GM23338 (cell line): ENCODE measurements around the gene PTPRF. TPM values are rescaled to one million over a fixed set of nuclear protein-coding genes. Genes with fewer than 3 reads are reported as not detected.

Source experiments
- ATAC-seq: fragments of 200-7000 bp; cut with Tn5 transposase; 3 replicates; pipeline ENCODE4 v1.9.1; 2020
- DNase-seq: peaks from one replicate; pipeline ENCODE4 v3.0.0-alpha.2; 2015; ENCODE audit warnings: low spot score
- H2AFZ ChIP-seq: fragments of 200-600 bp; sonication (generic); 2 replicates; pipeline ENCODE4 v1.8.0; 2016; ENCODE audit warnings: antibody characterized with exemption, mild to moderate bottlenecking, moderate library complexity
- H3F3A ChIP-seq: fragments of 200-600 bp; sonication (generic); replicated peaks from 2 replicates; pipeline ENCODE4 v1.8.0; 2017; ENCODE audit warnings: antibody characterized with exemption, mixed run types, low read depth
- H3K27ac ChIP-seq: fragments of 200-600 bp; sonication (generic); 2 replicates; pipeline ENCODE4 v1.6.1; 2016; ENCODE audit warnings: low read depth
- H3K27me3 ChIP-seq: fragments of 200-600 bp; sonication (generic); 2 replicates; pipeline ENCODE4 v1.8.0; 2016; ENCODE audit warnings: mild to moderate bottlenecking, mixed run types, moderate library complexity; ENCODE audit not compliant: insufficient read depth
- H3K36me3 ChIP-seq: fragments of 200-600 bp; sonication (generic); 2 replicates; pipeline ENCODE4 v1.8.0; 2016; ENCODE audit warnings: mild to moderate bottlenecking; ENCODE audit not compliant: insufficient read depth
- H3K4me1 ChIP-seq: fragments of 200-600 bp; sonication (generic); 2 replicates; pipeline ENCODE4 v1.8.0; 2016; ENCODE audit warnings: mild to moderate bottlenecking, moderate library complexity; ENCODE audit not compliant: insufficient read depth
- H3K4me2 ChIP-seq: fragments of 200-600 bp; sonication (generic); 2 replicates; pipeline ENCODE4 v1.7.1; 2017; ENCODE audit warnings: mixed run types
- H3K4me3 ChIP-seq: fragments of 200-600 bp; sonication (generic); 2 replicates; pipeline ENCODE4 v1.6.1; 2016; ENCODE audit warnings: mixed run types
- H3K79me2 ChIP-seq: fragments of 200-600 bp; sonication (generic); replicated peaks from 2 replicates; pipeline ENCODE4 v1.8.0; 2017; ENCODE audit warnings: mild to moderate bottlenecking; ENCODE audit not compliant: insufficient read depth
- H3K9me2 ChIP-seq: fragments of 200-600 bp; sonication (generic); 2 replicates; pipeline ENCODE4 v1.8.0; 2017; ENCODE audit not compliant: insufficient read depth
- H4K20me1 ChIP-seq: fragments of 200-600 bp; sonication (generic); replicated peaks from 2 replicates; pipeline ENCODE4 v1.8.0; 2017; ENCODE audit warnings: mild to moderate bottlenecking; ENCODE audit not compliant: insufficient read depth
- H3K27ac Mint-ChIP-seq: 2 replicates; pipeline ENCODE4 v1.8.0; 2020; ENCODE audit warnings: inconsistent platforms, mild to moderate bottlenecking, moderate library complexity, mixed read lengths
- H3K27me3 Mint-ChIP-seq: 3 replicates; pipeline ENCODE4 v1.8.0; 2022; ENCODE audit warnings: low read depth, mild to moderate bottlenecking, moderate library complexity, mixed read lengths, inconsistent platforms; ENCODE audit not compliant: insufficient read depth, poor library complexity
- H3K36me3 Mint-ChIP-seq: 3 replicates; pipeline ENCODE4 v1.8.0; 2021; ENCODE audit warnings: low read depth, mild to moderate bottlenecking, inconsistent platforms, moderate library complexity, mixed read lengths
- H3K4me1 Mint-ChIP-seq: 3 replicates; pipeline ENCODE4 v1.8.0; 2020; ENCODE audit warnings: mild to moderate bottlenecking, inconsistent platforms, mixed read lengths
- H3K4me3 Mint-ChIP-seq: 3 replicates; pipeline ENCODE4 v1.8.0; 2021; ENCODE audit warnings: moderate library complexity, mild to moderate bottlenecking, inconsistent platforms, mixed read lengths
- H3K9me3 Mint-ChIP-seq: 3 replicates; pipeline ENCODE4 v1.8.0; 2020; ENCODE audit warnings: moderate library complexity, mild to moderate bottlenecking, inconsistent platforms, mixed read lengths
- EZH2 ChIP-seq: fragments of 200-600 bp; sonication (generic); IDR thresholded peaks from one replicate; pipeline ENCODE4 v1.8.0; 2017; ENCODE audit warnings: antibody characterized with exemption, mild to moderate bottlenecking, low read depth; ENCODE audit not compliant: unreplicated experiment
- EZH2phosphoT487 ChIP-seq: fragments of 200-600 bp; sonication (generic); IDR thresholded peaks from one replicate; pipeline ENCODE4 v1.8.1; 2018; ENCODE audit warnings: antibody characterized with exemption; ENCODE audit not compliant: unreplicated experiment
- JUNB ChIP-seq: IDR thresholded peaks from one replicate; pipeline ENCODE4 v1.6.1; 2016; ENCODE audit warnings: antibody characterized with exemption; ENCODE audit not compliant: unreplicated experiment
- NANOG ChIP-seq: IDR thresholded peaks from 2 replicates; pipeline ENCODE4 v1.6.1; 2016; ENCODE audit warnings: antibody characterized with exemption, borderline replicate concordance
- POLR2AphosphoS5 ChIP-seq: IDR thresholded peaks from 2 replicates; pipeline ENCODE4 v1.6.1; 2016; ENCODE audit warnings: antibody characterized with exemption, low read depth
- STAT1 ChIP-seq: IDR thresholded peaks from one replicate; pipeline ENCODE4 v1.6.1; 2016; ENCODE audit warnings: antibody characterized with exemption; ENCODE audit not compliant: unreplicated experiment
- ZNF114 ChIP-seq: fragments of 250-450 bp; sonication (Bioruptor Pico); IDR thresholded peaks from 2 replicates; pipeline ENCODE4 v1.5.0; 2020; ENCODE audit warnings: mild to moderate bottlenecking, moderate library complexity
- ZNF331 ChIP-seq: fragments of 250-450 bp; sonication (Bioruptor Pico); IDR thresholded peaks from 2 replicates; pipeline ENCODE4 v1.5.0; 2020; ENCODE audit warnings: low read depth, mild to moderate bottlenecking, moderate library complexity
- polyA plus RNA-seq: library from polyadenylated mRNA; unstranded; fragments of >200 nt; fragmentation: Nextera tagmentation; extraction: Ambion mirVana; gene quantifications from 2 replicates; pipeline ENCODE4 v1.2.1, GENCODE V29; 2016
- total RNA-seq: library from RNA; depleted of rRNA; stranded (reverse); fragments of >200 nt; shearing (Covaris generic); gene quantifications from 2 replicates; pipeline ENCODE4 v1.2.3, GENCODE V29; 2014
- TF ChIP-seq, protein P1 (sequence below): fragments of 250-450 bp; sonication (Bioruptor Pico); IDR thresholded peaks from 2 replicates; pipeline ENCODE4 v1.5.0; 2020; ENCODE audit warnings: mild to moderate bottlenecking, moderate library complexity
- TF ChIP-seq, protein P2 (sequence below): IDR thresholded peaks from one replicate; pipeline ENCODE4 v1.6.1; 2018; ENCODE audit warnings: antibody characterized with exemption; ENCODE audit not compliant: unreplicated experiment
- TF ChIP-seq, protein P3 (sequence below), 2 experiments: fragments of 200-600 bp in 1 of 2; sonication (generic) in 1 of 2; conservative IDR thresholded peaks; 2 replicates each; pipeline versions ENCODE4 v1.5.1 to v1.6.1; 2016 to 2017; ENCODE audit warnings: antibody characterized with exemption in 2 of 2, low read depth in 2 of 2, mild to moderate bottlenecking in 2 of 2, moderate library complexity in 1 of 2

The PTPRF gene
- total and polyA plus RNA-seq, 2 experiments from 2014 or later, result 52.4 to 173 TPM

DNA sequence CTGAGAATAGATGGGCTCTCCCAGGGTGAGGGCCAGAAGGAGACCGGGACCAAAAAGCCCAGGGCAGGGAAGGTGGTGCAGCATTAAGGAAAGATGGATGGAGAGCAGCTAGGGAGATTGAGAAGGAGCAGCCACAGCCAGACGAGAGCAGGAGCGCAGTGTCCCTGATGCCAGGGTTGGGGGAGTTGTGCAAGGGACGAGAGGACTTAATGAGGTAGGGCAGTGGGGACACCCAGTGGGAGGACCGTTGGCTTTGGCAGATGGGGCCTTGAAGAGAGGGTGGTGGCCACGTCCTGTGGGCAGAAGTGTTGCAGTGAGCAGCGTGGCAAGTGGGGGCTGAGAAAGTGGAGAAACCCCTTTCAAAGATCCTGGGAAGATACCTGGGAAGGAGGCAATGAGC, 81.3 kb downstream of the PTPRF start (continued):
- TF ChIP-seq, protein P1, sequence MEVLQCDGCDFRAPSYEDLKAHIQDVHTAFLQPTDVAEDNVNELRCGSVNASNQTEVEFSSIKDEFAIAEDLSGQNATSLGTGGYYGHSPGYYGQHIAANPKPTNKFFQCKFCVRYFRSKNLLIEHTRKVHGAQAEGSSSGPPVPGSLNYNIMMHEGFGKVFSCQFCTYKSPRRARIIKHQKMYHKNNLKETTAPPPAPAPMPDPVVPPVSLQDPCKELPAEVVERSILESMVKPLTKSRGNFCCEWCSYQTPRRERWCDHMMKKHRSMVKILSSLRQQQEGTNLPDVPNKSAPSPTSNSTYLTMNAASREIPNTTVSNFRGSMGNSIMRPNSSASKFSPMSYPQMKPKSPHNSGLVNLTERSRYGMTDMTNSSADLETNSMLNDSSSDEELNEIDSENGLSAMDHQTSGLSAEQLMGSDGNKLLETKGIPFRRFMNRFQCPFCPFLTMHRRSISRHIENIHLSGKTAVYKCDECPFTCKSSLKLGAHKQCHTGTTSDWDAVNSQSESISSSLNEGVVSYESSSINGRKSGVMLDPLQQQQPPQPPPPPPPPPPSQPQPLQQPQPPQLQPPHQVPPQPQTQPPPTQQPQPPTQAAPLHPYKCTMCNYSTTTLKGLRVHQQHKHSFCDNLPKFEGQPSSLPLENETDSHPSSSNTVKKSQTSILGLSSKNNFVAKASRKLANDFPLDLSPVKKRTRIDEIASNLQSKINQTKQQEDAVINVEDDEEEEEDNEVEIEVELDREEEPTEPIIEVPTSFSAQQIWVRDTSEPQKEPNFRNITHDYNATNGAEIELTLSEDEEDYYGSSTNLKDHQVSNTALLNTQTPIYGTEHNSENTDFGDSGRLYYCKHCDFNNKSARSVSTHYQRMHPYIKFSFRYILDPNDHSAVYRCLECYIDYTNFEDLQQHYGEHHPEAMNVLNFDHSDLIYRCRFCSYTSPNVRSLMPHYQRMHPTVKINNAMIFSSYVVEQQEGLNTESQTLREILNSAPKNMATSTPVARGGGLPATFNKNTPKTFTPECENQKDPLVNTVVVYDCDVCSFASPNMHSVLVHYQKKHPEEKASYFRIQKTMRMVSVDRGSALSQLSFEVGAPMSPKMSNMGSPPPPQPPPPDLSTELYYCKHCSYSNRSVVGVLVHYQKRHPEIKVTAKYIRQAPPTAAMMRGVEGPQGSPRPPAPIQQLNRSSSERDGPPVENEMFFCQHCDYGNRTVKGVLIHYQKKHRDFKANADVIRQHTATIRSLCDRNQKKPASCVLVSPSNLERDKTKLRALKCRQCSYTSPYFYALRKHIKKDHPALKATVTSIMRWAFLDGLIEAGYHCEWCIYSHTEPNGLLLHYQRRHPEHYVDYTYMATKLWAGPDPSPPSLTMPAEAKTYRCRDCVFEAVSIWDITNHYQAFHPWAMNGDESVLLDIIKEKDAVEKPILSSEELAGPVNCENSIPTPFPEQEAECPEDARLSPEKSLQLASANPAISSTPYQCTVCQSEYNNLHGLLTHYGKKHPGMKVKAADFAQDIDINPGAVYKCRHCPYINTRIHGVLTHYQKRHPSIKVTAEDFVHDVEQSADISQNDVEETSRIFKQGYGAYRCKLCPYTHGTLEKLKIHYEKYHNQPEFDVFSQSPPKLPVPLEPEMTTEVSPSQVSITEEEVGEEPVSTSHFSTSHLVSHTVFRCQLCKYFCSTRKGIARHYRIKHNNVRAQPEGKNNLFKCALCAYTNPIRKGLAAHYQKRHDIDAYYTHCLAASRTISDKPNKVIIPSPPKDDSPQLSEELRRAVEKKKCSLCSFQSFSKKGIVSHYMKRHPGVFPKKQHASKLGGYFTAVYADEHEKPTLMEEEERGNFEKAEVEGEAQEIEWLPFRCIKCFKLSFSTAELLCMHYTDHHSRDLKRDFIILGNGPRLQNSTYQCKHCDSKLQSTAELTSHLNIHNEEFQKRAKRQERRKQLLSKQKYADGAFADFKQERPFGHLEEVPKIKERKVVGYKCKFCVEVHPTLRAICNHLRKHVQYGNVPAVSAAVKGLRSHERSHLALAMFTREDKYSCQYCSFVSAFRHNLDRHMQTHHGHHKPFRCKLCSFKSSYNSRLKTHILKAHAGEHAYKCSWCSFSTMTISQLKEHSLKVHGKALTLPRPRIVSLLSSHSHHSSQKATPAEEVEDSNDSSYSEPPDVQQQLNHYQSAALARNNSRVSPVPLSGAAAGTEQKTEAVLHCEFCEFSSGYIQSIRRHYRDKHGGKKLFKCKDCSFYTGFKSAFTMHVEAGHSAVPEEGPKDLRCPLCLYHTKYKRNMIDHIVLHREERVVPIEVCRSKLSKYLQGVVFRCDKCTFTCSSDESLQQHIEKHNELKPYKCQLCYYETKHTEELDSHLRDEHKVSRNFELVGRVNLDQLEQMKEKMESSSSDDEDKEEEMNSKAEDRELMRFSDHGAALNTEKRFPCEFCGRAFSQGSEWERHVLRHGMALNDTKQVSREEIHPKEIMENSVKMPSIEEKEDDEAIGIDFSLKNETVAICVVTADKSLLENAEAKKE (CRISPR knock-in tag), result no peak
- TF ChIP-seq EZH2phosphoT487 (no peak), ZNF331 (CRISPR knock-in tag) (no peak)

DNA sequence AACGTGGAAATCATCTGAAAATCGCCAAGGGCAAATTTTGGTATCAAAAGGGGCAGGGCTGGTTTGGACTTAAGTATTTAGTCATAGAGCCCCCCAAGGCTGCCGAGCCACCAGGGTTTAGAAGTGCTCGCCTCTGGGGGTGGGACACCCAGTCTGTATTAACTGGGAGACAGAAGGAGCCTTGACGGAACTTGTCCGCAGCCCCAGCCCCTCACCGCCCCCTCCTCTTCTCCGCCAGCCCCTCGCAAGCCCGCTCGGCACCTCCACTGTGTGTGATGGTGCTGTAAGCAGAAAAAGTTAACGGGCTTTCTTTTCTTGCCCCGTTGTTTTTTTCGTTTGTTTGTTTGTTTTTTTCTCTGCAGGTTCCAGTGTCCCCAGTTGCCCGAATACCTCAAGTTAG, 81.7 kb downstream of the PTPRF start:
- peaks cover 3% of the 10 kb centered on the region; the same call in 1 of the 2 replicates for H3K36me3 ChIP-seq
- no peak for ATAC-seq
- no peak overlapping the region for H3K4me2 ChIP-seq
- no peak for DNase-seq
- Mint-ChIP-seq H3K27ac (no peak overlapping the region), H3K9me3 (no peaks in the 10 kb centered on the region; the same call in 2 of the 3 replicates), H3K36me3 (peaks cover 76% of the 10 kb centered on the region), H3K27me3 (peaks cover 5% of the 10 kb centered on the region), H3K4me3 (no peak overlapping the region), H3K4me1 (no peaks in the 10 kb centered on the region)
- H3K4me3 ChIP-seq, result no peak overlapping the region
- no peaks in the 10 kb centered on the region for H3F3A ChIP-seq
- H4K20me1 ChIP-seq, result no peaks in the 10 kb centered on the region; the same call in none of the 2 replicates
- H3K27ac ChIP-seq, result no peak overlapping the region
- no peaks in the 10 kb centered on the region for H3K4me1 ChIP-seq
- H2AFZ ChIP-seq, result no peak overlapping the region
- no peaks in the 10 kb centered on the region for H3K9me2 ChIP-seq
- no peaks in the 10 kb centered on the region for H3K27me3 ChIP-seq
- no peaks in the 10 kb centered on the region for H3K79me2 ChIP-seq
- TF ChIP-seq ZNF114 (no peak), EZH2 (no peak), NANOG (no peak), JUNB (no peak), EZH2phosphoT487 (no peak), POLR2AphosphoS5 (no peak), STAT1 (no peak), ZNF331 (CRISPR knock-in tag) (no peak)
- TF ChIP-seq, protein P2, sequence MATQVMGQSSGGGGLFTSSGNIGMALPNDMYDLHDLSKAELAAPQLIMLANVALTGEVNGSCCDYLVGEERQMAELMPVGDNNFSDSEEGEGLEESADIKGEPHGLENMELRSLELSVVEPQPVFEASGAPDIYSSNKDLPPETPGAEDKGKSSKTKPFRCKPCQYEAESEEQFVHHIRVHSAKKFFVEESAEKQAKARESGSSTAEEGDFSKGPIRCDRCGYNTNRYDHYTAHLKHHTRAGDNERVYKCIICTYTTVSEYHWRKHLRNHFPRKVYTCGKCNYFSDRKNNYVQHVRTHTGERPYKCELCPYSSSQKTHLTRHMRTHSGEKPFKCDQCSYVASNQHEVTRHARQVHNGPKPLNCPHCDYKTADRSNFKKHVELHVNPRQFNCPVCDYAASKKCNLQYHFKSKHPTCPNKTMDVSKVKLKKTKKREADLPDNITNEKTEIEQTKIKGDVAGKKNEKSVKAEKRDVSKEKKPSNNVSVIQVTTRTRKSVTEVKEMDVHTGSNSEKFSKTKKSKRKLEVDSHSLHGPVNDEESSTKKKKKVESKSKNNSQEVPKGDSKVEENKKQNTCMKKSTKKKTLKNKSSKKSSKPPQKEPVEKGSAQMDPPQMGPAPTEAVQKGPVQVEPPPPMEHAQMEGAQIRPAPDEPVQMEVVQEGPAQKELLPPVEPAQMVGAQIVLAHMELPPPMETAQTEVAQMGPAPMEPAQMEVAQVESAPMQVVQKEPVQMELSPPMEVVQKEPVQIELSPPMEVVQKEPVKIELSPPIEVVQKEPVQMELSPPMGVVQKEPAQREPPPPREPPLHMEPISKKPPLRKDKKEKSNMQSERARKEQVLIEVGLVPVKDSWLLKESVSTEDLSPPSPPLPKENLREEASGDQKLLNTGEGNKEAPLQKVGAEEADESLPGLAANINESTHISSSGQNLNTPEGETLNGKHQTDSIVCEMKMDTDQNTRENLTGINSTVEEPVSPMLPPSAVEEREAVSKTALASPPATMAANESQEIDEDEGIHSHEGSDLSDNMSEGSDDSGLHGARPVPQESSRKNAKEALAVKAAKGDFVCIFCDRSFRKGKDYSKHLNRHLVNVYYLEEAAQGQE, result no peak
- TF ChIP-seq, protein P3, sequence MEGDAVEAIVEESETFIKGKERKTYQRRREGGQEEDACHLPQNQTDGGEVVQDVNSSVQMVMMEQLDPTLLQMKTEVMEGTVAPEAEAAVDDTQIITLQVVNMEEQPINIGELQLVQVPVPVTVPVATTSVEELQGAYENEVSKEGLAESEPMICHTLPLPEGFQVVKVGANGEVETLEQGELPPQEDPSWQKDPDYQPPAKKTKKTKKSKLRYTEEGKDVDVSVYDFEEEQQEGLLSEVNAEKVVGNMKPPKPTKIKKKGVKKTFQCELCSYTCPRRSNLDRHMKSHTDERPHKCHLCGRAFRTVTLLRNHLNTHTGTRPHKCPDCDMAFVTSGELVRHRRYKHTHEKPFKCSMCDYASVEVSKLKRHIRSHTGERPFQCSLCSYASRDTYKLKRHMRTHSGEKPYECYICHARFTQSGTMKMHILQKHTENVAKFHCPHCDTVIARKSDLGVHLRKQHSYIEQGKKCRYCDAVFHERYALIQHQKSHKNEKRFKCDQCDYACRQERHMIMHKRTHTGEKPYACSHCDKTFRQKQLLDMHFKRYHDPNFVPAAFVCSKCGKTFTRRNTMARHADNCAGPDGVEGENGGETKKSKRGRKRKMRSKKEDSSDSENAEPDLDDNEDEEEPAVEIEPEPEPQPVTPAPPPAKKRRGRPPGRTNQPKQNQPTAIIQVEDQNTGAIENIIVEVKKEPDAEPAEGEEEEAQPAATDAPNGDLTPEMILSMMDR (conservative IDR thresholded peaks at IDR 0.05; ENCODE audit: low read depth in 2 of 2), result no peak
